NCI-H526 (cell line): ENCODE measurements around the gene LRRC26.
A peak's percentile ranks its signal among the peaks of the same experiment; 100 is the strongest.

Source experiments
- DNase-seq, 2 experiments: peaks; one replicate each; lab custom pipeline; 2025; lab: John Stamatoyannopoulos, UW

LRRC26 gene, protein sequence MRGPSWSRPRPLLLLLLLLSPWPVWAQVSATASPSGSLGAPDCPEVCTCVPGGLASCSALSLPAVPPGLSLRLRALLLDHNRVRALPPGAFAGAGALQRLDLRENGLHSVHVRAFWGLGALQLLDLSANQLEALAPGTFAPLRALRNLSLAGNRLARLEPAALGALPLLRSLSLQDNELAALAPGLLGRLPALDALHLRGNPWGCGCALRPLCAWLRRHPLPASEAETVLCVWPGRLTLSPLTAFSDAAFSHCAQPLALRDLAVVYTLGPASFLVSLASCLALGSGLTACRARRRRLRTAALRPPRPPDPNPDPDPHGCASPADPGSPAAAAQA

DNA sequence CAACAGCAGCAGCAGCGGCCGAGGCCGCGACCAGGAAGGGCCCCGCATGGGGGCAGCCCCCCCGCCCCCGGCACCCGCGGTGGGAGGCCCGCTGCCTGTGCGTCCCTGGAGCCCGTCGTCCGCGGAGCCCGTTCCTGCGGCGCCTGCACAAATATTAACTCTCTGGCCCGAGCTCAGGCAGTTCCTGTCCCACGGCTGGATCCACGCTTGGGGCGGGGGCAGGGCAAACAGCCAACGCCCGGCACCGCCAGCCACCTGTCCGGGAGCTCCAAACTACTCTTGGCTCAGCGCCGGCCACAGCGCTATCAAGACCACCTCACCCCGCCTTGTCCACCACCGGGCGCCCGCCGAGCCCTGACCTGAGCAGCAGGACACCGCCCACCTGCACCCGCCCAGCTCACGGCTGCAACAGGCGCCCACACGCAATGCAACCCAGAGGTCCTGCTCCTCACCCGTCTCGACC, at the start of gene LRRC26:
Gene LRRC26, minus strand, starts transcription at position 156 of the 463 bp plus-strand sequence. Its CDS starts 108 bp downstream, at position 48.
- no peak for DNase-seq

DNA sequence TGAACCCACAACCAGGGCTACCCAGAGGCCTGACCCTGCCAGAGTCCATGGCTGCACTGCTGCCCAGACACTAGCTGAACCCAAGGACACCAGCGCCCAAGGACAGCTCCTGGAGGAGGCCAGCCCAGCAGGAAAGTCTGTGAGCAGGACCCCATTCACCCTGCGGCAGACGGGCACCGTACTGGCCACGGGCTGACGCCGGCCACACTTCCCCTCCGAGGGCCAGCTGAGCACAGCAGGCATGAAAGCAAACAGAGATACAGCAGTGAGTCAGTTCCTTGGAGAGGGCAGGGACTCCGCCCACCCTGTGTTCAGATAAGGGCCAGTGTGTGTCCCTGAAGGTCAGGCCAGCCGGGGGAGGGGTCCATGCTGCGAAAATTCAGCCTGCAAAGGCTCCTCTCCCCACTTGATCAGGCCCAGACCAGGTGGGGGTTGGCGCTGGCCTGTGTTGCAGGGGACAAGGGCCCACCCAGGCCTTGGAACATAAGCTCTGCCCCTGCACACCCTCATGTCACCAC, 49.0 kb upstream of the LRRC26 start:
- no peak for DNase-seq

GRCh38 chr9:137218212-137218753, 48.4 kb upstream of the LRRC26 start:
- no peak for DNase-seq

DNA sequence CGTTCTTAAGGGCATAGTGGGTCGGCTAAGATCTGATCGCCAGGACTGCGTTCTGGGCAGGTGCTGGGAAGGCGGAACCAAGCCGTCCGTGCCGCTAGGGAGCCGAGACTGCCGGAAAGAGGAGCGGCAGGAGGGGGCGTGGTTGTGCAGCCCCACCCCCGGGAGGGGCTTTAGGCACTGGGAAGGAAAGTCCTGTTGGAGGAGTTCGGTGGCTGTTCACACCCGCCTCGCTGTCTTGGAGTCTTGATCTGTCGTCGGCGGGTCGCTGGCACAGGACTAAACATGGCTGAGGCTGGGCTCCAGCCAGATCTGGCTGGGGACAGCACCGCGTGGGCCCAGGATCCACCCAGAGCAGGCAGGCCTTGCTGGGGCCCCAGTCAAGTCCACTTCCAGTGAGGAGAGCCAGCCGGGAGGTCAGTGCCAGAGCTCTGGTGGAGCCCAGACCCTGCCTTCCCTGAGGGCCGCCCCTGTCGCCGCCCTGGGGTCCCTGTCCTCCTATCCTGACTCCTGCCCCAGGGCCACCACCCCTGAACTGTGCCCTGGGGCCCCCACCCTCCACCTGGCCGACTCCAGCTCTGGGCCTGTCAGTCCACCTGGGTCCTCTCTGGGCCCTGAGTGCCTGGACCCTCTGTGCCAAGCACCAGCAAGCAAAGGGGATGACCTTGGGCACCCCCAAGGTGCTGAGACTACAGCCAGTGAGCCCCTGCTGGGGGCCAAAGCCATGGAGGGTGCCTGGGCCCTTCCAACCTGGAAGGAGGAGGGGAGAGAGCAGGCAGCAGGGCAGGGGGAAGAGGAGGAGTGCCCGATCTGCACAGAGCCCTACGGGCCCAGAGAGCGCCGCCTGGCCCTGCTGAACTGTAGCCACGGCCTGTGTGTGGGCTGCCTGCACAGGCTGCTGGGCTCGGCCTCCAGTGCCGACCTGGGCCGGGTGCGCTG, 47.7 kb upstream of the LRRC26 start:
- DNase-seq, result peak in 1 of 2 experiments; percentile 84

DNA sequence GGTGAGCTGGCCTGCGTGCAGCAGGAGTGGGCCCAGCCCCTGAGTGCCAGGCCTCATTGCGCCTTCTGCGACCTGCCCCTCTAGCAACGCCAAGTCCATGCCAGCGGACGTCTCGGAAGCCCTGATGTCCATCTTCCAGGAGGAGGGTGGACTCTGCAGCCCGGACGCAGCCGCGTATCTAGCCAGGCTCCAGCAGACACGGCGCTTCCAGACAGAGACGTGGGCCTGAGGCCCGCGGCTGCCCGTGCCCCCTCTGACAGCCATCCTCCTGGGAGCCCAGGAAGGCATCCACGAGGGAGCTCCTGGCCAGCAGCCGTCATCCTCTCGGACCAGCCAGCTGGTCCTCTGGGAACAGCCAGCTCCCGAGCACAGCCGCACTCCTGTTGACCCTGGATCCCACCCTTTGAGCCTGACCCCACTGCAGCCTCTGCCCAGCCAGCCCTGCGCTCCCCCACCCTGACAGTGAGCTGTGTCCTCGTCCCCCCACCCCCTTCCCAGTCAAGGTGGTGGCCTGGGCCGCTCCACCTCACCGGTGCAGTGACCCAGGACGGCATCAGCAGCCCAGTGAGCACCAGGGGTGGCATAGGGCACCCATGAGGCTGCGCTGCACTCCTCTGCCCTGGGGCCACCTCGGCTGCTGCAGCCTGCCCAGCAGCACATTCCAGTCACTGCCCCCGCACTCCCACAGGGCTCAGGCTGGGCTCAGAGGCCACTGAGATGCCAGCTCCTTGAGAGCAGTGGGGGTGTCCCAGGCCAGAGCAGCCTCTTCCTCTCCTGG, 46.5 kb upstream of the LRRC26 start:
- DNase-seq, result no peak

GRCh38 chr9:137215196-137215986, 45.5 kb upstream of the LRRC26 start:
- DNase-seq, result no peak

GRCh38 chr9:137214620-137215019, 44.8 kb upstream of the LRRC26 start:
- DNase-seq, result no peak

DNA sequence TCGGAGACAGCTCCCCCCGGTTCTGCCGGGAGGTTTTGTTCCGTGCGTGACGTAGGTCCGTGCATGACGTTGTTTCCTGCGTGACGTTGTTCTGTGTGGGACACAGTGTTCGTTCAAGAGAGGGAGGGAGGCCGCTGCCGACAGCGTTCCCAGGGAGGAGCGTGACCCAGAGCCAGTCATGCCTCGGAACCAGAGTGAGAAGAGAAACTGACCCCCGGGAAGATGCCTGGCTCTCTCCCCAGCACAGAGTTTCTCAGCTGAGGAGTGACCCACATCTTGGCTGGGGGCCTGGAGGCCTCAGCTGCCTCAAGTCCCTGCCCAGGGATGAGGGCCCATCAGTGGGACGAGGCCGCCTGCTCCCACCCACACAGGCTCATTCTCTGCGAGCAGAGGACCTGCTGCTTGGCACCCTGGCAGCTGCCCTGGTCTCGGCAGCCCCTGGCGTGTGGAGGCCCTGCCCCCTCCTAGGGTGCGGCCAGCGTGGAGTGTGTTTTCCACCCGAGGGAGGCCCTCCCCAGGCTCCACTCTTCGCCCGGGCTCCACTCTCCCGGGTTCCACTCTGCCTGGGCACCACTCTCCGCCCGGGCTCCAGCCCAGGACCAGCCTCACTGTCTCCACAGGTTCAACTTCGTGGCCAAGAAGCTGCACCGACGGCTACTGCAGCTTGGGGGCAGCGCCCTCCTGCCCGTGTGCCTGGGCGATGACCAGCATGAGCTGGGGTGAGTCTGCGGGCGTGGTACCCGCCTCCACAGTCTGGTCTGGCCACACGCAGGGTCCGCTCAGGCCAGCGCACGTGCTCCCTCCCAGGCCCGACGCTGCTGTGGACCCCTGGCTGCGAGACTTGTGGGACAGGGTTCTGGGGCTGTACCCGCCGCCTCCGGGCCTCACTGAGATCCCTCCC, 43.6 kb upstream of the LRRC26 start:
- DNase-seq, result no peak

DNA sequence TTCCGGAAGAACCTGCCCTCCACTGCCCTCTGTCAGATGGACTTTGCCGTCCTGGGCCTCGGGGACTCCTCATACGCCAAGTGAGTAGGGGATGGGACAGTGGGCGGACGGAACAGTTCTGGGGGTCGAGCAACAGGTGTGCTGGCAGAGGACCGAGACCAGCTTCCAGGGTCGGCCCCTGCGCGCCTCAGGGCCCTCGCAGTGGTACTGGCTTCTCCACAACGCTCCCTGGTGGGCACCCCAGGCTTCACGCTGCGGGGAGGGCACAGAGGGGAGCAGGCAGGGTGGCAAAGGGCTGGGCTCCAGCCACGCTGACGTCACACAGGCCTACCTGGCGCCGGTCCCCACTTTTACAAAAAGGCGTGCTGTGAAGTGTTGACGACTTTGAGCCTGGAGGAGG, 42.7 kb upstream of the LRRC26 start:
- DNase-seq, result no peak

DNA sequence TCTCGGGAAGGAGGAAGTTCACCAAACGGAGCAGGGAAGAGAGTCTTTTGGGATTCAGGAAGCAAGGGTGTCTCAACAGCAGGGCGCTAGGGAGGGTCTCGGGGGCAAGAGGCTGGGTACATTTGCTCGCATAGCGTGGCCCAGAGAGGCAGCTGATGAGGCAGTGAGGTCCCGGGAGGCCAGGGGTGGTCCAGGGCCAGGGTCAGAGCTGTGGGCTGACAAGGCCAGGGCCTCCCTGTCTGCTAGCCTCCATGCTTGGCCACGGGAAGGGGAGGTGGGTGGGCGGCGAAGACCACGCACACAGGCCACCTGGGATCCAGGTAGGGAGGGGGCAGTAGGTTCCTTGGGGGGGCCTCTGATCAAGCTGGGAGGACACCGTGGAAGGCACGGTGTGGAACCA, 41.7 kb upstream of the LRRC26 start:
- DNase-seq, result no peak

DNA sequence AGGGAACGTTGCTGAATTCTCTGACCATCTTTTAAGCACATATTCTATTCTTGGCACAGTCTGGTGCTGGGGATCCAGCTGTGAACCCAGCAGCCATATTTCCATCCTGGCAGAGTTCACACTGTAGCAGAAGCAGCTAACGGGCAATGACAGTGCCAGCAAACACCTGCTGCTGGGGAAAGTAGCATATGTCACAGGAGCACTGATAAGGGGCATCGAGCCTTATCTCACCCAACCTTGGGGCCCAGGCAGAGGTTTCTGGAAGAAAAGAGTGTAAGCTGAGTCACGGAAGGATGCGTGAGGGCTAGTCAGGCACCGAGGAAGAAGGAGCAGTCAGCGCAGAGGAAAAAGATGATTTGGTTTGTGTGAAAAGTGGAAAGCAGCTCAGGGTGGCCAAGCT, 36.8 kb upstream of the LRRC26 start:
- DNase-seq, result no peak

- peak in 1 of 2 experiments; percentile 78 for DNase-seq
Measured at GRCh38 chr9:137205126-137206069, 35.5 kb upstream of the LRRC26 start, which contains the start of the genes NDOR1 and TMEM203. Gene NDOR1 (plus strand): TSS chr9:137205700. CDS start chr9:137205778, 78 bp downstream. Gene TMEM203 (minus strand): TSS chr9:137205648. CDS start chr9:137205414, 234 bp downstream.

DNA sequence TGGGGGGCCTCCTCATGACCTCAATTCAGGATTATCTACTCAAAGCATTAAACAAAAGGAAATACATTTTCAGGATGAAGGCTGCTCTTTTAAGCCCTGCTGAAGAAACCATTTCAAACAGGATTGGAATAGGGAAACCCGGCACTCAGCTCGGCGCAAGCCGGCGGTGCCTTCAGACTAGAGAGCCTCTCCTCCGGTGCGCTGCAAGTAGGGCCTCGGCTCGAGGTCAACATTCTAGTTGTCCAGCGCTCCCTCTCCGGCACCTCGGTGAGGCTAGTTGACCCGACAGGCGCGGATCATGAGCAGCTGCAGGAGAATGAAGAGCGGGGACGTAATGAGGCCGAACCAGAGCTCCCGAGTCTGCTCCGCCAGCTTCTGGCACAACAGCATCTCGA, 34.9 kb upstream of the LRRC26 start:
- DNase-seq, result no peak

DNA sequence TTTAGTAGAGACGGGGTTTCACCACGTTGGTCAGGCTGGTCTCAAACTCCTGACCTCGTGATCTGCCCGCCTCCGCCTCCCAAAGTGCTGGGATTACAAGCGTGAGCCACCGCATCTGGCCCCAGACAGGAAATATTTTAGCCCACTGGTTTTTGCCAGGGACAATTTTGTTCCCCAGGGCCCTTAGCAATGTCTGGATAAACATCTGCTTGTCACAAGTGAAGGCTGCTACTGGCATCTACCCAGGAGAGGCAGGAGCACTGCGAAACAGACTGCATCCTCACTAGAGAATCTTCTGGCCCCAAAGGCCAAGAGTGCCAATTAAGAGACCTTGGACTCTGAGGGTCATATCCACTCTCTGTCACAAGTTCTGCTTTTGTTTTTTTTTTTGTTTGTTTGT, 33.1 kb upstream of the LRRC26 start:
- no peak for DNase-seq

DNA sequence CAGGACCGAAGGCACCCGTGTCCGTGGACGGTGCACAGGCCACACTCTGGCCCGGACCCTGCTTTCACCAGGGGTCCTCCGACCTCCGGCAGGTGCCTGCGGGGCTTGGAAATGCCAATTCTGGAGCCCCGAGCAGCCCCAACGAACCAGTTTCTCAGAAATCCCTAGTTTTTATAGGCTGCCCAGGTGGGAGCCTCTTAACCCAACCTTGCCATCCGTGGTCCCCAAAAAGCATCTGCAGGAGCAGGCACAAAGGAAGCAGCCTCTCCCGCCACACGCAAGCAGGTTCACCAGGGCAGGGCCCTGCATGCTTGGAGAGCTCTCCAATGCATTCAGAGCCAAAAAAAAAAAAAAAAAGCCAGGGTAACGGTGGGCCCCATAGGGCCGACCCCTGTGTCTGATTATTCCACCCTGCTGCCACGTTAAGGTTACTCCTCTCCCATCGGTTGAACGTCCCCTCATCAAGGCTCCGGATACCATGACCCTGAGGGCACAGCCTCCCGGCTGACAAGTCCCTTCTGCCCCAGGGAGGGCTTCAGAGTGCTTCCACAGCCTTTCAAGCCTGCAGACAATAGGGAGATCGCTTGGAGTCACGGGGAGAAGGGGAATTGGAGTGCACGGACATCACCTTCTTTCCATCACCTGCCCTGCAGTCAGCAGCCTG, 31.5 kb upstream of the LRRC26 start:
- no peak for DNase-seq

DNA sequence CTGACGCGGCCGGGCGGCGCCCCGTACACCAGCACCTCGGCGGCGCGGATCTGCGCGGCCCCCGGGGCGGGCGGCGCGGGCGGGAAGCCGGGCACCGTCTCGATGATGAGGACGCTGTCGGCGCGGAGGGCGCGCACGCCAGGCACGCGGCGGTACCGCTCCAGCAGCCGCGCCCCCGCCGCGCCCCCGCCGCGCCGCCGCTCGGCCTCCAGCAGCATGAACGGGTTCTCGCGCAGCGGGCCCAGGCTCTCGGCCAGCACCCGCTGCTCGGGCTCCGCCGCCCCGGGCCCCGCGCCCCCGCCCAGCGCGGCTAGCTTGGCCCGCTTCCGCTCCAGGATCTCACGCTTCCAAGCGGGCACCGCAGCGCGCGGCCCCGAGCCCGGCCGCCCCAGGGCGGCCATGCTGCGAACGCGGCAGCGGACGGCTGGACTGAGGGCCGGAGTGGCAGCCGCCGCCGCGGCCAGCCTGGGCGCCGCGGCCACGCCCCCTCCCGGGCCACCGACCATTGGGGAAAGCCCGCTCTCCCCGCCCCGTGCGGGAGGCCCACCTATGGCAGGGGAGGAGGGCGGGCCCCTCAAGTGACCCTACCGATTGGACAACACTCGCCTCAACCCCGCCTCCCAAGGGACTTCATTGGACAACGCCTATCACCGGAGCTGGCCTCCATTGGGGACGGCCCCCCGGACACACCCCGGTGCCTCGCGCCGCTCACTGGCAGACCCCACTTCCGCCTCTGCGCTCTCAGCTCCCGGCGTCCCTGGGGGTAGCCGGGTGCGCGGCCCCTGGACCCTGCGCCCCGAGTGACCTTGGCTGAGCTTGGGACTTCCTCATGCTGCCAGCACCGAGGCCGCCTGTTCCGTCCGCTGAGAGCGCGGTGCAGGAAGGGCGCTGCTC, 30.7 kb upstream of the LRRC26 start, which contains the start of gene TPRN:
Gene TPRN, minus strand, starts transcription at position 431 of the 894 bp plus-strand sequence. Its CDS starts 30 bp downstream, at position 401.
- DNase-seq, result peak; percentile 94 to 99
